22Rv1 (cell line): ENCODE results near the gene RAD21L1.

Source experiments
- H3K27ac ChIP-seq: fragments of 450-650 bp; 2 replicates; pipeline ENCODE4 v1.5.1; 2017
- CTCF ChIP-seq: fragments of 450-650 bp; IDR thresholded peaks from 2 replicates; pipeline ENCODE4 v1.5.1; 2017; ENCODE audit warnings: mild to moderate bottlenecking
- ZFX ChIP-seq: fragments of 450-650 bp; IDR thresholded peaks from 2 replicates; pipeline ENCODE4 v1.6.1; 2017; ENCODE audit warnings: antibody characterized with exemption, borderline replicate concordance

RAD21L1 gene

DNA sequence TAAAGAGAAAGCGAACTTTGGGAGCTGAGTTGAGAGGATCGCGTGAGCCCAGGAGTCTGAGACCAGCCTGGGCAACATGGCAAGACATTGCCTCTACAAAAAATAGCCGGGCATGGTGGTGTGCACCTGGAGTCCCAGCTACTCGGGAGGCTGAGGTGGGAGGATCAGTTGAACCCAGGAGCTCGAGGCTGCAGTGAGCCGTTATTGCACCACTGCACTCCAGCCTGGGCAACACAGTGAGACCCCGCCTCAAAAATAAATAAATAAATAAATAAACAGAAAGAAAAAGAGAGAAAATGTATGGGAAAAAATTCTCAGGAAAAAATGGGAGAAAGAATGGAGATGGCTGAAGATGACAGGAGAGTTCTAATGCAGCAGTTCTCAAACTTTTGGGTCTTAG, 20.0 kb upstream of the RAD21L1 start:
- no peak overlapping the region for H3K27ac ChIP-seq
- TF ChIP-seq ZFX (no peak), CTCF (no peak)

DNA sequence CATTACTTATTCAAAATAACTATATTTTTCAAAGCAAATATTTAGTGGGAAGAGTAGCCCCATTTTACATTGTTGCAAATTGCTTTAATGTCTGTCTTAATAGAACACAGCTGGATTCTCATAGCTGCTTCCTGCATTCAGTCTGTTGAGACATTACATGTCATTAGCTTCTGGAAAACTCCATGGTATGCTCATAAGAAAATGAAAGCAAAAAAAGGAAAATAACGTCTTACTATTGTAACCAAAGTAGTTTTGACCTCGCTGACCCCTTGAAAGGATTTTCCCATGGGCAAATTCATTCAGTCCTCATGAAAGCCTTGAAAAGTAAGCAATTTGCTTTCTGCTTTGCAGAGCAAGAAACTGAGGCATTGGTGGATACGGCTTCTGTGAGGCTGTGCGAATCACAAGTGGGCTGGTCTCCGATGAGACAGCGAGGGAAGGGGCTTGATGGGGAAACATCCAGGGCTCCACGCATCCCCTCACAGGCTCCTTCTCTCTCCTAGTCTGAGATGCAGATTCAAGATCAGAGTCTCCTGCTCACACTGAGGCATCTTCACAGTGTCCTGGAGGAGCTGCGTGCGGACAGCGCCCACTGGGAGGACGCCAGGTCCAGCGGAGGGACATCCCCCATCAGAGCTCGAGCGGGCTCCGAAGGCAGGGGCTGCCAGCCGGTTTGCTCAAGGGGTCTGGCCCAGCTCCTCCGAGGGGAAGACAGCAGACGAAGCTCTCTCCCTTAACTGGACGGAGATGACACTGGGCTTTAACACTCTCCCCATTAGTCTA, 19.3 kb upstream of the RAD21L1 start:
- no peak overlapping the region for H3K27ac ChIP-seq
- TF ChIP-seq ZFX: no peak
- TF ChIP-seq CTCF: no peak

DNA sequence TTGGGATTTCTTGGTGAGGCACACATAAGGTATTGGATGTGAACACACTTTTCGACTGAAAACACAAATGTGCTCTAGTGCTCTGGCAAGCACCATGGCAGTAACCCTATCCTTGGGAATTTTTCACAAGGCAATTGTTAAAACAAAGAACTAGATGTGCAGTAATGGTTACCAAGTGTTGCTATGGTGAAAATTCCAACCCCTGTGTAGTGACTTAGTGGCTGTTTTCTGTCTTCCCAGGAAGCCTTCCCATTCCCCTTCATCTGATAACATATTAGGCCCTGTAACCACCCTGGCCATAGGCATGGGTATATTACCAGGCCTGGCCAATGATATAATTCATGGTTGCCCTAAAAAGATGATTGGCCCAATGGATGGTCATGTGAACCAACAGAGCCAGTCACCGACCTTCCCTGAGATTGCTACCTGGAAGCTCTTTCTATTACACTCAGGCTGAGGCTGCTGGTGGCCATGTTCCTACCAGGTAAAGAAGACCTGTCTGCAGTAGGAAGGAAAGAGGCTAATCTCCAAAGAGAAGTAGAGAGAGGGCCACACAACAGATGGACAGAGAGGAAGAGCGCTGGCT, 18.5 kb upstream of the RAD21L1 start:
- no peak overlapping the region for H3K27ac ChIP-seq
- TF ChIP-seq ZFX (no peak), CTCF (no peak)

GRCh38 chr20:1209447-1210387, 16.1 kb upstream of the RAD21L1 start:
- TF ChIP-seq CTCF: peak; percentile 6; the same call in 1 of the 2 replicates
- no peak for TF ChIP-seq ZFX
- no peak overlapping the region for H3K27ac ChIP-seq

DNA sequence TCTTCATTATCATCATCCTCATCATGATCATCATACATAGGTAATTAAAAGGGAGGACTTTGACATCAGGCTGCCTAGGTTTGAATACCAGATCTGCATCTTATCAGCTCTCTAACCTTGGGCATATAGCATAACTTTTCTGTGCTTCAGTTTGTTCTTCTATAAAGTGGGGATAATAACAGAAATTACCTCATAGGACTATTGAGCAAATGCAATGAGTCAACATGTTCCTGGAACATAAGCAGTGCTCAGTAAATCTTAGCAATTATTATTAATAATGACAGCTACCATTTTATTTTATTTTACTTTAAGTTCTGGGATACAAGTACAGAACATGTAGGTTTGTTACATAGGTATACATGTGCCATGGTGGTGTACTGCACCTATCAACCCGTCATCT, 15.3 kb upstream of the RAD21L1 start:
- no peak overlapping the region for H3K27ac ChIP-seq
- TF ChIP-seq CTCF (no peak), ZFX (no peak)

GRCh38 chr20:1212023-1212422, 13.8 kb upstream of the RAD21L1 start:
- TF ChIP-seq ZFX (no peak), CTCF (no peak)
- H3K27ac ChIP-seq: no peak overlapping the region
